NCI-H1417 treated with DMSO at 0.1 percent for 48 hours (cell line): ENCODE data around the gene CFAP251.
"Not testable (repeated sequence)": the region's sequence is repeated elsewhere in the genome, so short reads cannot be mapped to it uniquely, and the experiment has no call there.

ENCODE experiments used
- DNase-seq: peaks from one replicate; lab custom pipeline; 2025; lab: John Stamatoyannopoulos, UW

The CFAP251 gene, protein sequence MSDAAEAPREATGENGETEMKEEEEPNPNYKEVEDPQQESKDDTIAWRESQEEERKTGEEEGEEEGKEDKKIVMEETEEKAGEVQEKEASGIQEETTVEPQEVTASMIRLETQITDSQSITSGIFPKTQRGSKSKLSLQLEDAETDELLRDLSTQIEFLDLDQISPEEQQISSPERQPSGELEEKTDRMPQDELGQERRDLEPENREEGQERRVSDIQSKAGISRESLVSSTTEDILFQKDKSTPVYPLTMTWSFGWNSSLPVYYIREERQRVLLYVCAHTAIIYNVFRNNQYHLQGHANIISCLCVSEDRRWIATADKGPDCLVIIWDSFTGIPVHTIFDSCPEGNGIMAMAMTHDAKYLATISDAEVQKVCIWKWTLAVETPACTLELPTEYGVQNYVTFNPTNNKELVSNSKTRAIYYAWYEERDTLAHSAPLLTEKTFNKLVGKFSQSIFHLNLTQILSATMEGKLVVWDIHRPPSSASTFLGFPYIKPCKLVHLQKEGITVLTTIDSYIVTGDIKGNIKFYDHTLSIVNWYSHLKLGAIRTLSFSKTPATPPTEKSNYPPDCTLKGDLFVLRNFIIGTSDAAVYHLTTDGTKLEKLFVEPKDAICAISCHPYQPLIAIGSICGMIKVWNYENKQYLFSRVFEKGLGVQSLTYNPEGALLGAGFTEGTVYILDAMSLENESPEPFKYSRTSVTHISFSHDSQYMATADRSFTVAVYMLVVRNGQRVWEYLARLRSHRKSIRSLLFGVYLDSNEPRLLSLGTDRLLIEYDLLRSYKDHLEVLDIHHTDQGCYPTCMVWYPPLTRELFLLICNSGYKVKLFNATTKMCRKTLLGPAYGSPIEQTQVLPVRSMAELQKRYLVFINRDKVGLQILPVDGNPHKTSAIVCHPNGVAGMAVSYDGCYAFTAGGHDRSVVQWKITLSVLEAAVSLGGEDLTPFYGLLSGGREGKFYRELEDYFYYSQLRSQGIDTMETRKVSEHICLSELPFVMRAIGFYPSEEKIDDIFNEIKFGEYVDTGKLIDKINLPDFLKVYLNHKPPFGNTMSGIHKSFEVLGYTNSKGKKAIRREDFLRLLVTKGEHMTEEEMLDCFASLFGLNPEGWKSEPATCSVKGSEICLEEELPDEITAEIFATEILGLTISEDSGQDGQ

DNA sequence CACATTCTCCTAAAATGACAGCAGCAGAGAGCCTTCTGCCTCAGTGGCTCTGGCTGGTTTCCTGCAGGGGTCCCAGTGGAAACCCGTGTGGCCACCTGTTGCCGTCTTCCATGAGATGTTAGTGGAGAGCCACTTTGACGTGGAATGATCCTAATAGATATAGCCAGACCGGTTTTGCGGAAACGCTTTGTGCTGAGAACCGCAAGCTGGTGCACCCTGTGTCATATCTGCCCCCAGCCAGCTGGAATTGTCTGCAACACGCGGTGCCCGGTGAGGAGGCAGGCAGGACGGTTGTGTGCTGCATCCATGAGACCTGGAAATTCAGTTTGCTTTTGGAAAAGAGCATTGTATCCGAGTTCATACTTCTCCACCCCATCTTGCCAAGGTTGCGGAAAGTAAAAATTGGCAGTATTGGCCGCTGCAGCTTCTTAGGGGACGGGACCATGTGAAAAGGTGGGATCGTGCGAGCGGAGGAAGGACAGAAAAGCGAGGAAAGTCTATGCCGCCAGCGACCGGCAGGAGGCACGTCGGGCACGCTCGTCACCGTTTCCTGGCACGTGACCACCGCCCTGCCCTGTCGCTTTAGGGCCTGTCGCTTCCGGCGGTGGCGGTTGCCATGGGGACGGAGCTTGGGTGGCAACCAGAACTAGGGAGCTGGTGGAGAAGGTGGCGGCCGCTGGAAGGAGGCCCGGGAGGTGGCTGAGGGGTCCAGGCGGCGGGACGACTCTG is at the start of gene CFAP251:
Gene CFAP251, plus strand, starts transcription at position 643 of the 729 bp plus-strand sequence. CDS start 2,714 bp downstream, outside the sequence.
- peak; percentile 76 for DNase-seq

DNA sequence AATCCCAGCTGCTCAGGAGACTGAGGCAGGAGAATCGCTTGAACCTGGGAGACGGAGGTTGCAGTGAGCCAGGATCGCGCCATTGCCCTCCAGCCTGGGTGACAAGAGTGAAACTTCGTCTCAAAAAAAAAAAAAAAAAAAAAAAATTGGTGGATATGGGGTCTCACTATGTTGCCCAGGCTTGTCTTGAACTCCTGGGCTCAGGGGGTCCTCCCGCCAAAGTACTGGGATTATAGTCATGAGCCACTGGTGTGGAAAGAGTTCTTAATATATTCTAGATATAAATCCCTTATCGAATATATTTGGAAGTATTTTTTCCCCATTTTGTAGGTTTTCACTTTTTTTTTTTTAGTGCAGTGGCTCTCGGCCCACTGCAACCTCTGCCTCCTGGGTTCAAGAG is 49.2 kb upstream of the CFAP251 start:
- not testable (repeated sequence) for DNase-seq

GRCh38 chr12:121871467-121871866 is 46.9 kb upstream of the CFAP251 start:
- no peak for DNase-seq

DNA sequence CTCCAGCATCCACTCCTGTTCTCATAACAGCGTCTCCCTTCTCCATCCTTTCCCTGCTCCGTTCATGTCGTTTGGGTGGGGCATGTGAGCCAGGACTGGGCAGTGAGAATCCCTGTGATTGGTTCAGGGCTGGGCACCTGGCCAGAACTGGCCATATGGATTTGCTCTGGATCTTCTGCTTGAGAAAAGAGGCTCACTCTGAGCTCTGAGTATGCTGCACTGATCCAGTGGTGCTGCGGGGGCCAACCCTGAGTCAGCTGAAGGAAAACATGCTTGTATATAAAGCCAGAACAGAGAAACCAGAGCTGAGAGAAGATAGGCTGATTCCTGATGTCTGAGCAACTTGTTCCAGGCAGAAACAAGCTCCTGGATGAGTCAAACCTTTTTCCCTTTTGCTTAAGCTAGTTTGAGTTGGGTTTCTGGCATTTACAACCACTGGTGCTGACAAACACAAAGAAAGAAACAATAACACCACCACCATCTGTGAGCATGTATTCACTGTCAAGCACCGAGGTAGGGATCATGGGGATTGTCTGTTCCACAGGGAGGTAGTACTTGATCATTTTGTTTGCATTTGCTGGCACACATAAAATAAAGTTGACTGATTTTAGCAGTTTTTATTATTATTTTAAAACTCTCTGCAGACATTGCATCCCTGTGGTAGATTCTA is 45.7 kb upstream of the CFAP251 start:
- no peak for DNase-seq

DNA sequence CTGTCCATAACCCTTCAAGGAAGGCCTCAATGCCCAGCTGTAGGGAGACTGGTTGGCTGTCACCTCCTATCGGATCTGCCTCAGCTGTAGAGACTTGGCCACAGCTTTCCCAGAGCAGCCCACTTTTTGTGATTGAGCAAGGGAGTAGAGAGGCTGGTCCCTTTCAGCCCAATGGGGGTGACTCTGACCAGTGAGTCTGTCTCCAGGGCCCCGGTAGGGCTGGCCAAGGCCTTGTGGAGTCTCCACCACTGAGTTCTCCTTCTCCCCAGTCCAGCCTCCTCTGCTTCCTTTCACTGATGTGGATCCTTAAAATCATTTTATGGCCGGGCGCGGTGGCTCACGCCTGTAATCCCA is 45.2 kb upstream of the CFAP251 start:
- DNase-seq: no peak

DNA sequence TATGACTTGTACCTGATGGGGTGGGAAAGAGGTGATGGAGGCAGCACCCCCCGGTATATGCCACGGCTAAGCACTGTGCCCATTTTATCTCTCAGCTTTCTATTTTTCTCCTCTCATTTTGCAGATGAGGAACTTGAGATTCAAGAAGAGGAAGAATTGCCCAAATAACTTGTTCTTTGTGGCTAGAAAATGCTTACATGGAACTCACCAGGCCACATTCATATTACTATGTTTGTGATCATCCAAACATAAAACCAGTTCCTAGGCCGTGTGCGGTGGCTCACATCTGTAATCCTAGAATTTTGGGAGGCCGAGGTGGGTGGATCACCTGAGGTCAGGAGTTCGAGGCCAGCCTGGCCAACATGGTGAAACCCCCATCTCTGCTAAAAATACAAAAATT is 44.3 kb upstream of the CFAP251 start:
- DNase-seq: no peak

DNA sequence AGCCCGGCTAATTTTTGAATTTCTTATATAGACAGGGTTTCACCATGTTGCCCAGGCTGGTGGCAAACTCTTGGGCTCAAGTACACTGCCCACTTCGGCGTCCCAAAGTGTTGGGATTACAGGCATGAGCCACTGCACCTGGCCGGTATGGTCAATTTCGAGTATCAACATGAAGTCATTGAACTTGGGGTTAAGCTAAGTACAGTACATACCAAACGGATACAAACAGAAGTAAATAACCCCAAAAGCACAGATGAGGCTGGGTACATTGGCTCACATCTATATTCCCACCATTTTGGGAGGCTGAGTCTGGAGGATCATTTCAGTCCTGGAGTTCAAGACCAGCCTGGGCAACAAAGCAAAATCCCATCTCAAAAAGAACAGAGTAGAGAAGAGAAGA is 42.8 kb upstream of the CFAP251 start:
- no peak for DNase-seq

GRCh38 chr12:121876080-121876447 is 42.3 kb upstream of the CFAP251 start:
- not testable (repeated sequence) for DNase-seq

DNA sequence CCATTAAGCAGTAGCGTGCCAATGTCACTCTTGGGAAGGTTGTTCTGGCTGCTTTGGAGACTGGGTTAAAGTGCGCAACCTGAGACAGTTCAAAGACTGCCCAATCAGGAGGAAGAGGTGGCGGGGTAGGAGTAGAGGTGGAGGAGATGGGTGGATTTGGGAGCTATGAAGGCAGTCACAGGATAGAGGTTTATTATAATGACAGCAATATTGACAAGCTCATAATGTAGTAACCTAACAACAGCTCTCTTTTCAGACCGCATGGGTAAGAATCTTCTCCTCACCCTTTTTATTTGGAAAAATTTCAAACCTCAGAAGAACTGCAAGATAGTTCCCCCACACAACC is 35.1 kb upstream of the CFAP251 start:
- no peak for DNase-seq

GRCh38 chr12:121885129-121885528 is 33.3 kb upstream of the CFAP251 start:
- DNase-seq: not testable (repeated sequence)

- DNase-seq: no peak
Measured at GRCh38 chr12:121888083-121888477, 30.3 kb upstream of the CFAP251 start.

- DNase-seq: peak; percentile 95
Measured at GRCh38 chr12:121888478-121889273, 29.7 kb upstream of the CFAP251 start, which contains the start of gene PSMD9. Gene PSMD9 (plus strand): TSS chr12:121888790. CDS start chr12:121888857, 67 bp downstream.

- no peak for DNase-seq
Measured at GRCh38 chr12:121889274-121889624, 29.1 kb upstream of the CFAP251 start.

DNA sequence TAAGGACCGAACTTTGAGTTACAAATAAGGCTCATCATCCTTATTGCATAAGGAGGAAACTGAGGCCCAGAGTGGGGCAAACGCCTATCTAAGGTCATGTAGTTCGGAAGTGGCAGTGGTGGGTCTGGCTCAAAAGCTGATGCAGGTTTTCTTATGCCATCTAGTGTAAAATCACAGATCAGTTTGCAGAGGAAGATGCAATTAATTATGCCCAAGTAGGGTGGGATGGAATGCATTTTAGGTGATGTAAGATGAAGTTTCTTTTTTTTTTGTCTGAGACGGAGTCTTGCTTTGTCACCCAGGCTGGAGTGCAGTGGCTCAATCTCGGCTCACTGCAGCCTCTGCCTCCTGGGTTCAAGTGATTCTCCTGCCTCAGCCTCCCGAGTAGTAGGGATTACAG is 28.7 kb upstream of the CFAP251 start:
- DNase-seq: not testable (repeated sequence)

- DNase-seq: no peak
Measured at GRCh38 chr12:121892673-121893561, 25.5 kb upstream of the CFAP251 start.

DNA sequence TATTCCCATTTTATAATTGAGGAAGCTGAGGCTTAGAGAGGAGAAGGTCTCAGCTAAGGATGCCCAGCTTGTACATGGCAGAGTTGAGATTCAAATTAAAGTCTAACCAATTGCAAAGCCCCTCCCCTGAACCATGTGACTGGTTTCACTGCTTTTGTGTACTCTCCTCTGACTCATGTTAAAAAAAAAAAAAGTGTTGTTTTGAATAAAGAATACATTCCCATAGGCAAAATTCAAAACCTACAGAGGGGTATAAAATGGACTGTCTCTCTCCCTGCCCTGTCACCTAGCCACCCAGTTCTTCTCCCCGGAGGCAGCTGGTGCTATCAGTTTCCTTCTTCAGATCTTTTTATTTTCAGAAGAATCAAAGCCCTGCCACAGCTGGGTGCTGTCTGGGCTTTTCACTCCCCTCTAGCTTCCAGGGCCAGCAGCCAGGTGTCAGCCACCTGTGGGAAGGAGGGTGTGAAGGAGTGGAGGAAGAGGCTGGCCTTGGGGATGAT is 24.4 kb upstream of the CFAP251 start:
- DNase-seq: no peak

DNA sequence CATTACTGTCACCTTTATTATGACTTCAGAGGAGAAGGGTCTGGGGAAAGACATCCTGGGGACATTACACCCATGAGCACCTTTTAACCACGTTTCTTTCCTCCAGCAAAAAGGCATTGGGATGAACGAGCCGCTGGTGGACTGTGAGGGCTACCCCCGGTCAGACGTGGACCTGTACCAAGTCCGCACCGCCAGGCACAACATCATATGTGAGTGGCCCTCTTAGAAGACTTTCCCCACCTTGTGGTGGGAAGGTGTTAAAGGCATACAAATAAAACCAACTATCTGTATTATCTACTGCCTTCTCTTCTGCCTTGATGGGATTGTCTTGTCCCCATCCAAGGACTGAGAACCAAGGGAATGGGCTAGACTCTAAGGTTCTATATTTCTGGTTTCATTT is 23.8 kb upstream of the CFAP251 start:
- no peak for DNase-seq

DNA sequence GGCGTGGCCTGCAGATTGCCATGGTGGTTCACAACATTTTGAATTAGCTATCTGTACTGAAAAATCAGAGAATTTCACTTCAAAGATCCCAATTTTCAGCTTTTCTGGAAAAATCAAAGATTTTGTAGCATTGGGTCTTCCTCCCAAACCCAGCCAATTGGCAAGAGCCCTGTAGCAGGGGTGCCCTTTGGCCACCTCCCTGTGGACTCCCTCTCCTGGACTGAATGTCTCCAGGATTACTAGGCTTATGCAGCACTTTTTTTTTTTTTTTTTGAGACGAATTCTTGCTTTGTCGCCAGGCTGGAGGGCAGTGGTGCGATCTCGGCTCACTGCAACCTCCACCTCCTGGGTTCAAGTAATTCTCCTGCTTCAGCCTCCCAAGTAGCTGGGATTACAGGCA is 20.1 kb upstream of the CFAP251 start:
- DNase-seq: no peak

DNA sequence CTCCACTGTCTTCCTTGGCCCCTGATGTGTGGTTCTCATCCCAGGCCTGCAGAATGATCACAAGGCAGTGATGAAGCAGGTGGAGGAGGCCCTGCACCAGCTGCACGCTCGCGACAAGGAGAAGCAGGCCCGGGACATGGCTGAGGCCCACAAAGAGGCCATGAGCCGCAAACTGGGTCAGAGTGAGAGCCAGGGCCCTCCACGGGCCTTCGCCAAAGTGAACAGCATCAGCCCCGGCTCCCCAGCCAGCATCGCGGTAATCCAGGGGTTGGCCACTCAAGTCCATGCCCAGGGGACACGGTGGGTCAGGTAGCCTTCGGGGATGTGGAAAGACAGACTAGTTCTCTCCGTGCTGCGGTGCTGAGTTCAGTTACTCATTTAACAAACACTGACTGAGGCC is 18.8 kb upstream of the CFAP251 start:
- DNase-seq: no peak
